Smooth muscle cell (in vitro differentiated cells): ENCODE data around the gene RASSF7. TPM values are rescaled to one million over a fixed set of nuclear protein-coding genes. Genes with fewer than 3 reads are reported as not detected.

Experiments used
- DNase-seq: peaks from one replicate; lab custom pipeline; 2025; ENCODE audit not compliant: unreplicated experiment; lab: John Stamatoyannopoulos, UW
- H2AFZ ChIP-seq: fragments of 200-600 bp; sonication (generic); 2 replicates; pipeline ENCODE4 v1.6.0; 2016; ENCODE audit warnings: antibody characterized with exemption, low read depth, mild to moderate bottlenecking
- H3F3A ChIP-seq: fragments of 200-600 bp; sonication (generic); 2 replicates; pipeline ENCODE4 v1.6.0; 2017; ENCODE audit warnings: antibody characterized with exemption, low read depth
- H3K27ac ChIP-seq: fragments of 200-600 bp; sonication (generic); 2 replicates; pipeline ENCODE4 v1.5.1; 2016; ENCODE audit warnings: low read depth, mild to moderate bottlenecking
- H3K27me3 ChIP-seq: fragments of 200-600 bp; sonication (generic); 2 replicates; pipeline ENCODE4 v1.6.1; 2016; ENCODE audit warnings: low read depth, mild to moderate bottlenecking
- H3K36me3 ChIP-seq: fragments of 200-600 bp; sonication (generic); 2 replicates; pipeline ENCODE4 v1.5.1; 2016; ENCODE audit warnings: low read depth
- H3K4me1 ChIP-seq: fragments of 200-600 bp; sonication (generic); 2 replicates; pipeline ENCODE4 v1.5.1; 2016; ENCODE audit warnings: low read depth
- H3K4me2 ChIP-seq: fragments of 200-600 bp; sonication (generic); 2 replicates; pipeline ENCODE4 v1.6.0; 2016; ENCODE audit warnings: mild to moderate bottlenecking
- H3K4me3 ChIP-seq: fragments of 200-600 bp; sonication (generic); 2 replicates; pipeline ENCODE4 v1.5.1; 2016; ENCODE audit warnings: mild to moderate bottlenecking
- H3K79me2 ChIP-seq: fragments of 200-600 bp; sonication (generic); 2 replicates; pipeline ENCODE4 v1.6.0; 2016; ENCODE audit warnings: low read depth, mild to moderate bottlenecking
- H3K9ac ChIP-seq: fragments of 200-600 bp; sonication (generic); 2 replicates; pipeline ENCODE4 v1.6.0; 2016; ENCODE audit warnings: low read depth
- H3K9me3 ChIP-seq: fragments of 200-600 bp; sonication (generic); replicated peaks from 2 replicates; pipeline ENCODE4 v1.5.1; 2016; ENCODE audit warnings: low read depth
- H4K20me1 ChIP-seq: fragments of 200-600 bp; sonication (generic); 2 replicates; pipeline ENCODE4 v1.6.0; 2016; ENCODE audit warnings: low read depth
- CTCF ChIP-seq: fragments of 200-600 bp; sonication (generic); IDR thresholded peaks from 2 replicates; pipeline ENCODE4 v1.5.1; 2017; ENCODE audit warnings: borderline replicate concordance, mild to moderate bottlenecking, antibody characterized with exemption; ENCODE audit not compliant: insufficient read depth, poor library complexity, severe bottlenecking
- WGBS: methylation state at CpG from one replicate; pipeline ENCODE4 v1.1.7; 2016; ENCODE audit warnings: low lambda C conversion rate; 5-methylcytosine and 5-hydroxymethylcytosine counted together
- polyA plus RNA-seq: library from polyadenylated mRNA; unstranded; fragments of >200 nt; fragmentation: Nextera tagmentation; extraction: Ambion mirVana; gene quantifications from 2 replicates; pipeline ENCODE4 v1.2.1, GENCODE V29; 2016
- total RNA-seq: library from RNA; depleted of rRNA; stranded (reverse); fragments of >200 nt; gene quantifications from 2 replicates; pipeline ENCODE4 v1.2.3, GENCODE V29; 2014

RASSF7 gene
- total and polyA plus RNA-seq, 2 experiments from 2014 or later = 18.6 to 20.4 TPM

GRCh38 chr11:607971-608659 lies 47.3 kb downstream of the RASSF7 start:
- H3K9ac ChIP-seq = no peak overlapping the region
- peaks cover 39% of the 10 kb centered on the region for H4K20me1 ChIP-seq
- H3K27me3 ChIP-seq = no peaks in the 10 kb centered on the region
- H3K4me1 ChIP-seq = no peaks in the 10 kb centered on the region
- peaks cover 5% of the 10 kb centered on the region for H3F3A ChIP-seq
- no peaks in the 10 kb centered on the region for H3K79me2 ChIP-seq
- no peak for TF ChIP-seq CTCF
- H3K4me3 ChIP-seq = no peak overlapping the region
- H3K27ac ChIP-seq = no peak overlapping the region
- peaks cover 9% of the 10 kb centered on the region for H3K36me3 ChIP-seq
- DNase-seq = no peak
- no peak overlapping the region for H3K4me2 ChIP-seq
- 98% methylated on average over 45 of the region's 45 CpGs for WGBS
- no peaks in the 10 kb centered on the region for H3K9me3 ChIP-seq
- no peak overlapping the region for H2AFZ ChIP-seq

- H3K36me3 ChIP-seq = peaks cover 9% of the 10 kb centered on the region
- no peak for TF ChIP-seq CTCF
- WGBS = 98% methylated on average over 27 of the region's 28 CpGs
Observed at GRCh38 chr11:608791-609251, 48.1 kb downstream of the RASSF7 start.

DNA sequence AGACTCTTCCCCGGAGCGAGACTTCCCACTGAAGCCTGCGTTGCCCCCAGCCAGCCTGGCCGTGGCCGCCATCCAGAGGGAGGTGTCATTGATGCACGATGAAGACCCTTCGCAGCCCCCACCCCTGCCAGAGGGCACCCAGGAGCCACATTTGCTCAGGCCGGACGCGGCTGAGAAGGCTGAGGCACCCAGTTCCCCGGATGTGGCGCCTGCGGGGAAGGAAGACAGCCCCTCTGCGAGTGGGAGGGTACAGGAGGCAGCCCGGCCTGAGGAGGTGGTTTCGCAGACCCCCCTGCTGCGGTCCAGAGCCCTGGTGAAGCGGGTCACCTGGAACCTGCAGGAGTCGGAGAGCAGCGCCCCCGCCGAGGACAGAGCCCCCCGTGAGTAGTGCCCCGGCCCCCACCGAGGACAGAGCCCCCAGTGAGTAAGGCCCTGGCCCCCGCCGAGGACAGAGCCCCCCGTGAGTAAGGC lies 48.6 kb downstream of the RASSF7 start:
- WGBS = 96% methylated on average over 14 of the region's 28 CpGs
- peaks cover 9% of the 10 kb centered on the region for H3K36me3 ChIP-seq
- H4K20me1 ChIP-seq = peaks cover 41% of the 10 kb centered on the region

More at GRCh38 chr11:608791-609251, 48.1 kb downstream of the RASSF7 start:
- Histone ChIP-seq H3K4me2 (no peak overlapping the region), H2AFZ (no peak overlapping the region), H3K79me2 (no peaks in the 10 kb centered on the region), H4K20me1 (peaks cover 41% of the 10 kb centered on the region), H3K9ac (no peak overlapping the region), H3K9me3 (no peaks in the 10 kb centered on the region), H3K27ac (no peak overlapping the region), H3K27me3 (no peaks in the 10 kb centered on the region), H3K4me1 (no peaks in the 10 kb centered on the region), H3F3A (peaks cover 5% of the 10 kb centered on the region), H3K4me3 (no peak overlapping the region)
- DNase-seq = no peak

More for the DNA sequence above, 48.6 kb downstream of the RASSF7 start:
- no peak overlapping the region for H3K9ac ChIP-seq
- no peak overlapping the region for H3K27ac ChIP-seq
- H3K9me3 ChIP-seq = no peaks in the 10 kb centered on the region
- no peak for TF ChIP-seq CTCF
- DNase-seq = no peak
- H3F3A ChIP-seq = peaks cover 9% of the 10 kb centered on the region
- no peak overlapping the region for H2AFZ ChIP-seq
- no peaks in the 10 kb centered on the region for H3K4me1 ChIP-seq
- no peak overlapping the region for H3K4me3 ChIP-seq
- H3K79me2 ChIP-seq = no peaks in the 10 kb centered on the region
- no peak overlapping the region for H3K4me2 ChIP-seq
- no peaks in the 10 kb centered on the region for H3K27me3 ChIP-seq
